ENCODE data around the gene UGT3A1. TPM values are rescaled to one million over a fixed set of nuclear protein-coding genes. Genes with fewer than 3 reads are reported as not detected.

Gene UGT3A1
- total and polyA plus RNA-seq, 2 donors (not counting 3 experiments of a cell fraction or from before 2014, with no cell fraction given) = not detected

DNA sequence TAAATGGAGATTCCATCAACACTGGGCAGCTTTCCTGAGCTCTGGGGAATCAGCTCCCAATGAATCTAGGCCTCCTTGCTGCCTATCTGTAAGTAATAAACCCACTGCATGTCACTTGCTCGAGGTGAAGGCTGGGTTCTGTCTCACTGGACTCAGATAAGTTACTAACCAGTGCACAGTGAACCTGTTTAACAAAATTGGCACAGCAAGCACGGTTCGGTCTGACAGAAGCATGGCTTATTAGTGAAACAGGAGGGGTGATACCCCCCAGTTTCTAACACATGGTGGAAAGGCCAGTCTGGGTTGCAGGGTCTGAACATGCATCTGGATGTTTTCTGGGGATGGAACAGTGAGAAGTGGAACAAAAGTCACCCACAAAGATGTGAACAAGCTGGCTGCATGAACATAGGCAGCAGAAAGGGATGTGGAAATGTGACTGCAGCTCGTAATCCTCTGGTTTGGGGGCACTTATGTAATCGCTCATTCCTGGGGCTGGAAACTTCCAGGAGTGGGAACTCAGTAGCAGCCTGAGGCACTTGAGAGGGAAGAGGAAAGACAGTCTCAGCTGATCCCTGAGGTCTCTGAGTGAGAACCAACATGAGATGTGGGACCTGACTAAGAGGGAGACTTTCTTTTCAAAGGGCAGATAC is 37.8 kb upstream of the UGT3A1 start:
- H3K27ac ChIP-seq (ENCODE audit: insufficient read depth, low read depth, low read length) = no peak overlapping the region
- ChIA-PET POLR2A (no interaction called here), CTCF (no interaction called here)
- dilution Hi-C loops (cut with MboI; ENCODE audit: extremely low pct_ligation_motif_present, low sequenced_read_pairs) = no loop called here
- no peak for DNase-seq (ENCODE audit: low read depth, low spot score)
- no peaks in the 10 kb centered on the region for H3K9me3 ChIP-seq (replicated peaks; ENCODE audit: control insufficient read depth, insufficient read depth, low read length)
- H3K9ac ChIP-seq (replicated peaks; ENCODE audit: extremely low read depth, insufficient read depth, low read length) = no peak overlapping the region
- H3K9me1 ChIP-seq (replicated peaks; ENCODE audit: control insufficient read depth, extremely low read depth, insufficient read depth, low read length) = no peaks in the 10 kb centered on the region
- no peaks in the 10 kb centered on the region for H3K4me1 ChIP-seq (ENCODE audit: control insufficient read depth, extremely low read depth, insufficient read depth, low read length)
- H3K36me3 ChIP-seq (ENCODE audit: control insufficient read depth in 2 of 2, extremely low read depth in 1 of 2, insufficient read depth in 2 of 2, low read length in 2 of 2) = no peaks in the 10 kb centered on the region
- TF ChIP-seq POLR2A (IDR thresholded peaks at IDR 0.05; ENCODE audit: low read depth, low read length) = no peak
- no peak overlapping the region for H3K4me2 ChIP-seq (ENCODE audit: insufficient read depth, low read length)
- H2AFZ ChIP-seq (ENCODE audit: low read depth, low read length) = no peak overlapping the region
- FAIRE-seq = no peak
- no TSS peak for BruUV-seq (replicated peaks)
- no peaks in the 10 kb centered on the region for H3K27me3 ChIP-seq (ENCODE audit: control insufficient read depth in 2 of 2, insufficient read depth in 2 of 2, low read length in 2 of 2)
- intact Hi-C loops (cut with micrococcal nuclease) = no loop called here
- no peaks in the 10 kb centered on the region for H3K79me2 ChIP-seq (ENCODE audit: control insufficient read depth, insufficient read depth, low read length)
- H3K4me3 ChIP-seq (replicated peaks in 1 of 3; ENCODE audit: insufficient read depth in 1 of 3, low read depth in 1 of 3, low read length in 3 of 3) = no peak overlapping the region
- no peaks in the 10 kb centered on the region for H4K20me1 ChIP-seq (replicated peaks; ENCODE audit: control insufficient read depth, extremely low read depth, insufficient read depth, low read length)

GRCh38 chr5:36027711-36028110 is 36.5 kb upstream of the UGT3A1 start:
- no TSS peak for BruUV-seq (replicated peaks)
- DNase-seq (ENCODE audit: low read depth, low spot score) = no peak

More at GRCh38 chr5:36027711-36028110, 36.5 kb upstream of the UGT3A1 start:
- ChIA-PET CTCF (no interaction called here), POLR2A (no interaction called here)
- Histone ChIP-seq H3K27me3 (ENCODE audit: control insufficient read depth in 2 of 2, insufficient read depth in 2 of 2, low read length in 2 of 2) (no peaks in the 10 kb centered on the region), H3K79me2 (ENCODE audit: control insufficient read depth, insufficient read depth, low read length) (no peaks in the 10 kb centered on the region), H4K20me1 (replicated peaks; ENCODE audit: control insufficient read depth, extremely low read depth, insufficient read depth, low read length) (no peaks in the 10 kb centered on the region), H3K9me3 (replicated peaks; ENCODE audit: control insufficient read depth, insufficient read depth, low read length) (no peaks in the 10 kb centered on the region), H3K4me1 (ENCODE audit: control insufficient read depth, extremely low read depth, insufficient read depth, low read length) (no peaks in the 10 kb centered on the region), H3K4me3 (replicated peaks in 1 of 3; ENCODE audit: insufficient read depth in 1 of 3, low read depth in 1 of 3, low read length in 3 of 3) (no peak overlapping the region), H3K27ac (ENCODE audit: insufficient read depth, low read depth, low read length) (no peak overlapping the region), H3K4me2 (ENCODE audit: insufficient read depth, low read length) (no peak overlapping the region), H3K36me3 (ENCODE audit: control insufficient read depth in 2 of 2, extremely low read depth in 1 of 2, insufficient read depth in 2 of 2, low read length in 2 of 2) (no peaks in the 10 kb centered on the region), H2AFZ (ENCODE audit: low read depth, low read length) (no peak overlapping the region), H3K9ac (replicated peaks; ENCODE audit: extremely low read depth, insufficient read depth, low read length) (no peak overlapping the region), H3K9me1 (replicated peaks; ENCODE audit: control insufficient read depth, extremely low read depth, insufficient read depth, low read length) (no peaks in the 10 kb centered on the region)
- FAIRE-seq = no peak
- intact Hi-C loops (cut with micrococcal nuclease) = no loop called here
- dilution Hi-C loops (cut with MboI; ENCODE audit: extremely low pct_ligation_motif_present, low sequenced_read_pairs) = no loop called here
- TF ChIP-seq, protein P1, sequence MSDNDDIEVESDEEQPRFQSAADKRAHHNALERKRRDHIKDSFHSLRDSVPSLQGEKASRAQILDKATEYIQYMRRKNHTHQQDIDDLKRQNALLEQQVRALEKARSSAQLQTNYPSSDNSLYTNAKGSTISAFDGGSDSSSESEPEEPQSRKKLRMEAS (IDR thresholded peaks at IDR 0.05; ENCODE audit: insufficient read depth, insufficient read length) = no peak
- TF ChIP-seq, protein P2, sequence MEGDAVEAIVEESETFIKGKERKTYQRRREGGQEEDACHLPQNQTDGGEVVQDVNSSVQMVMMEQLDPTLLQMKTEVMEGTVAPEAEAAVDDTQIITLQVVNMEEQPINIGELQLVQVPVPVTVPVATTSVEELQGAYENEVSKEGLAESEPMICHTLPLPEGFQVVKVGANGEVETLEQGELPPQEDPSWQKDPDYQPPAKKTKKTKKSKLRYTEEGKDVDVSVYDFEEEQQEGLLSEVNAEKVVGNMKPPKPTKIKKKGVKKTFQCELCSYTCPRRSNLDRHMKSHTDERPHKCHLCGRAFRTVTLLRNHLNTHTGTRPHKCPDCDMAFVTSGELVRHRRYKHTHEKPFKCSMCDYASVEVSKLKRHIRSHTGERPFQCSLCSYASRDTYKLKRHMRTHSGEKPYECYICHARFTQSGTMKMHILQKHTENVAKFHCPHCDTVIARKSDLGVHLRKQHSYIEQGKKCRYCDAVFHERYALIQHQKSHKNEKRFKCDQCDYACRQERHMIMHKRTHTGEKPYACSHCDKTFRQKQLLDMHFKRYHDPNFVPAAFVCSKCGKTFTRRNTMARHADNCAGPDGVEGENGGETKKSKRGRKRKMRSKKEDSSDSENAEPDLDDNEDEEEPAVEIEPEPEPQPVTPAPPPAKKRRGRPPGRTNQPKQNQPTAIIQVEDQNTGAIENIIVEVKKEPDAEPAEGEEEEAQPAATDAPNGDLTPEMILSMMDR (IDR thresholded peaks at IDR 0.05; ENCODE audit: extremely low read depth in 1 of 2, insufficient read depth in 1 of 2, low read depth in 1 of 2, low read length in 2 of 2) = no peak
- no peak for TF ChIP-seq EZH2 (IDR thresholded peaks at IDR 0.05; ENCODE audit: borderline replicate concordance, low read depth, low read length, severe bottlenecking)
- no peak for TF ChIP-seq MYC (IDR thresholded peaks at IDR 0.05; ENCODE audit: low read depth, low read length)
- no peak for TF ChIP-seq JUN (IDR thresholded peaks at IDR 0.05; ENCODE audit: borderline replicate concordance, insufficient read depth, insufficient read length, low read depth)
- TF ChIP-seq FOS (IDR thresholded peaks at IDR 0.05; ENCODE audit: borderline replicate concordance, insufficient read depth, low read length) = no peak
- TF ChIP-seq GATA2 (IDR thresholded peaks at IDR 0.05; ENCODE audit: insufficient read depth, insufficient read length, low read depth, low read length) = no peak
- TF ChIP-seq POLR2AphosphoS5 (IDR thresholded peaks at IDR 0.05; ENCODE audit: insufficient read depth, low read depth, low read length) = no peak
- no peak for TF ChIP-seq POLR2A (IDR thresholded peaks at IDR 0.05; ENCODE audit: low read depth, low read length)

Data from endothelial cell of umbilical vein (primary cell).